Measurements from ENCODE around the gene GSTA5.
"Not testable (repeated sequence)": the region's sequence is repeated elsewhere in the genome, so short reads cannot be mapped to it uniquely, and the experiment has no call there.

The GSTA5 gene

DNA sequence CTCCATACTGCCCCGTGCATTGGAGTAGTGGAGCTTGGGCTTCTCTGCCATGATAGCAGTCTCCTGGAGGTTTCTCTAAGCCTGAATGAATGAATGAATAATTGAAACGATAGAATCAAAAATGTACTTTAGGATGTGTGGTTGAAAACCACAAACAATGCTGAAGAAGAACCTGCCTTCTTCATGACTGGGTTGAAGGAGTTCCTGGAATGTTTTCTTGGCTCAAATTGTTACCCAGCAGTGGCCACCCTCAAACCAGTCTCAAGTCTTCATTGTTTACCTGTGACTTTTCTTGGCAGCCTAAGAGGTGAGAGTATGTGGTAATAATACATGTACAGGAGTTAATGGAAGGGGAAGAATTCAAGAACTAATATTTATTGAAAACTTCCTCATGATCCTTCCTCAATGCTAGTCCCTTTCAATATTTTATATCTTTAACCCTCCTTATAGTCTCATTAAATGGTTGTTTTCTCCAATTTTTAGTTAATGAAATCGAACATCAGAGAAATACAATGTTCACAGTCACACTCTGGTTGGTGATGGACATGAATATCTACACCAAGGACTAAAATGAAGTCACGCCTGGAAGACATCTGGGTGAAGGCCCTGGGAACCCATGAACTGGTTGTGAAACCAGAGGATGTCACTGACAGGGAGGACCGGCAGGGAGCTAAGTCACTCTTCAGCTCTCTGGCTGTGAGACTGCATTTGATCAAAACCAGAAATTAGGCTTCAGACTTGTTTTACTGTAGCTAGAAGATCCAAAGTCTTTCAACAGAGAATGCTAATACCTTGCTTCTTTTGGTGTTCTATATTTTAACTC lies at the start of gene GSTA5:
Gene GSTA5 (minus strand): TSS at position 51 of the 823 bp plus-strand sequence.
- no peak for DNase-seq

DNA sequence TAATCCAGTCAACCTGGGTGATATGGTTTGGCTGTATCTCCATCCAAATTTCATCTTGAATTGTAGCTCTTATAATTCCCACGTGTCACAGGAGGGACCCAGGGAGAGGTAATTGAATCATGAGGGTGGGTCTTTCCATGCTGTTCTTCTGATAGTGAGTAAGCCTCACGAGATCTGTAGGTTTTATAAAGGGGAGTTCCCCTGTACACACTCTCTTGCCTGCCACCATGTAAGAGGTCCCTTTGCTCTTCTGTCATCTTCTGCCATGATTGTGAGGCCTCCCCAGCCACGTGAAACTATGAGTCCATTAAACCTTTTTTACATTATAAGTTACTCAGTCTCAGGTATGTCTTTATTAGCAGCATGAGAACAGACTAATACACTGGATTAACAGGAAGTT lies 49.4 kb upstream of the GSTA5 start:
- DNase-seq: no peak

DNA sequence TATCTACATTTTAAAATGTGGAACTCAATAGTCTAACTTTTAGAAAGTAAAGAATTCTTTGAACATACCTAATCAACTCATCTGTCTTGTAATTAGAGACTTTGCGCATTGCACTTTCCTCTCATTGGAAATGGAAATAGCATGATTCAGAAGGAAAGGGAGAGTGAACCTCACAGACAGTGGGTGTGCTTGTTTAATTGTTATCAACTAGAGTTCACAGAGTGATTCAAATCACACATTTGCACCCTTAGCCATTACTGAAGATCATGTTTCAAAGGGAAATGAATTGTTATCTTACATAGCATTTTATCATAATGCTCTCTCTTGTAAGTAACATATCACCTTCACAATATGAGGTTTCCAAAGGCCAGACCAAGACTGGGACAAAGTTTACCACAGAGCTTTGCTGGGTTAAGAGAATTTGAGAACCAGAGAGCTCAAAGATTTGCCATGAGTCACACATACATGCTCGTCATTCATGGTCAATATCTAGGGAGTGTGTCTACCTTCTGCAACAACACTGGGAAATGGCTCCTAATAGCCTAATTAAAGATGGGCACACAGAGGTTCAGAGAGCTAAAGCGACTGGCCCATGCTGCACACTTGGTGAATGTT lies 47.4 kb upstream of the GSTA5 start:
- DNase-seq: no peak

DNA sequence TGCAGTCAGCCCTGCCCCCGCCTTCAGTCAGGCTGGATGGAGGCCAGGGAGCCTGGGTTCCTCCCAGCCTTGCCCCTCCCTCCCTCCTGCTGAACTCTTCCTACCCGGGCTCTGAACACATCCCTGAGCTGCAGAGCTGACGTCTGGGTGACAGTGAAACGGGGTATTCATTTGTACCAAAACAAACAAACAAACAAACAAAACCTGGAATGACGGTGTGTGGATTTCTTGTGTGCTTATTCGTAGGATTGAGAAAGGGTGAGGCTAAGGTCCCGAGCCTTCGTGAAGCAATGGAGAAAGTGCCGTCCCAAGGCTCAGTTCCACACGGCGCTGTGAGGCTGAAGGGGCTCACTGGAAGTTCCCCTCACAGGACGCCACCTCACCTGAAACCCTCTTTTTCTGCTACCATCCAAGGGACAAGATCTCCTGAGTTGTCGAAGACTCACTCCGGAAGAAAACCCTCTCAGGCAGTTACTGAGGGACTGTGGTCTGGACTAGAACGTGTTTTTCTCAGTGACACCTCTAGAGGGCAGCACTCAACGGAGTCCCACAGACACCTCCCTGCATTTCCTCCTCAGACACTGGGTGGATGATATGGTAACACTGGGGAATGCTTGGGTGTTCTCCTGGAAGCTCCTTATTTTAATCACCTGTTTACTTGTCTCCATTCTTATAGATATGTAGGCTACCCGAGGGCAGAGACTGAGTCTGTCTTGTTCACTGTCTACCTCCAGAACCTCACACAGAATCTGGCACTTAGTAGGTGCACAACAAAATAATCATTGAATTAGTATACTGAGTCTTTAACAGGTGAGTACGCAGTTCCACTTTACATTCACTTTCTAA lies 41.6 kb upstream of the GSTA5 start:
- peak; percentile 45 for DNase-seq

DNA sequence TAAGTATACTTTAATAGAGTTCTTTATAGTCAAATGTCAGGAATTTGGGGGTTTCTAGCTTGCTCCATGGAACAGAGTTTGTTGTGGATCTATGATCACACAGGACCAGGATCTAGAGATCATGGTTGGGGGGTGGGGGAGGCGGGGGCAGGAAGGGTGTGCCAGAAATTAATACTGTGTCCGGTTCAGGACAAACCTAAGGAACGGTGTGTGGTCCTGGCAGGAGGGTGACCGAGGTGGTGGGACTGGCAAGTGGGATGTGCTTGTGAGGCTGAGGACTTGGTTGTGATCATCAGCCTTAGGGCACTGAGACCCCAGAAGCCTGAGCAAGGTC lies 41.0 kb upstream of the GSTA5 start:
- DNase-seq: no peak

DNA sequence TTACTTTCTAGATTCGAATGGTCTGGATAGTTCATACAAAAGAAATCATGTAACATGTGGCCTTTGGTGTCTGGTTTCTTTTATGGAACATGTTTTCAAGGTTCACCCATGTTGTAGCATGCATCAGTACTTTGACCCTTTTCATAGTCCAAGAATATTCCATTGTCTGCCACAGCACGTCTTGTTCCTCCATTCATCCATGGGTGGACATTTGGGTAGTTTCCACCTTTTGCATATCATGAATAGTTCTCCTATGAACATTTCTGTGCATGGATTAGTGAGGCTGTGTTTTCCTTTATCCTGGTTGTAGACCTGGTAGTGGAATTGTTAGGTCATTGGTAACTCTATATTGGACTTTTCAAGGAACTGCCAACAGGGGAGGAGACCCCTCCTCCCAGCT lies 37.2 kb upstream of the GSTA5 start:
- no peak for DNase-seq

DNA sequence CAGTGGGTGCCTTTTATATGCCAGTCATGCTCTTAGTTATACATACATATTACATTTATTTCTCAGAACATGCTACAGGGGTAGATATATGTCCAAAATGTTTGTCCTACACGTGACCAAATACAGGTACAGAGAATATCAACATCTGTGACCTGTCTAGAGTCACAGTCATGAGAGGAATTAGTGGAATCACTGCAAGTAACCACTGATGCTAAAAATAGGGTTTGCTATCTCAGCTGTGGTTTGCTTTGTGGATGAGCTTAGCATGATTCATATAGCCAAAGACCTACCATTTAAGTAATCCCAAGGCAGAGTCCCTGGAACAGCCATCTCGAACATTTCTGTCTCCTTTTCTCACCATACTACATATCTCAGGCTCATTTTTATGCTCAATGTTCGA lies 36.6 kb upstream of the GSTA5 start:
- DNase-seq: no peak

DNA sequence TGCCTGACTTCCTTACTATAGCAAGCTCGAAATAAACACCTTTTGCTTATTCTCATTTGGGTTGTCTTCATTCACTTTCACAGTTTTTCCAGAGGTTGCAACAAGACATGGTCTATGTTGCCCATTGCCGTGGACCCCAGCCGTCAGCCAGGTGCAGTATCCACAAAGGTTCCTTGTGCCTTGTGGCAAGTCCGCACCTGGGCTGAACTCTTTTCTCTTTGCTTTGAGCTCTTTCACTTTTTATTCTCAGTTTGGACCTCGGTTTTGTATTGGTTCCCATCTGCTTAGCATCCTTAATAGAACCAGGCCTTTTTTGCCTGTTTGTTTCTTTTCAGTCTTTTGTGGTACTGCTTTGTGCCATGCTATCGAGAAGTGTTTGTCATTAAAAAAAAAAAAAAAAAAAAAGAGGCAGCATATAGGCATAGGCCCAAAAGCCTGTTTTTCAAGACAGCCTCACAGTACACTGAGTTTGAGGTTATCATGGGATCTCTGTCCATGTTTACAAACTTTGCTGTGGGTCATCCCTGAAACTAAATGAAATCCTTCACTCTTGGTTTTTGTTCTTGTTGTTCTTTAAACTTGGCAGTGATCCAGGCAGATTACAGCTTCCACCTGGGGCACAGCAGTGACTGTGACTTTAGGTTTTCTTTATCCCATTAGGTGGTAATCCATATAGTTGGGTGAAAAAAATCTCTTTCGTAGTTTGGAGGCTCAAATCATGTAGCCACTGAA lies 35.6 kb upstream of the GSTA5 start:
- no peak for DNase-seq

DNA sequence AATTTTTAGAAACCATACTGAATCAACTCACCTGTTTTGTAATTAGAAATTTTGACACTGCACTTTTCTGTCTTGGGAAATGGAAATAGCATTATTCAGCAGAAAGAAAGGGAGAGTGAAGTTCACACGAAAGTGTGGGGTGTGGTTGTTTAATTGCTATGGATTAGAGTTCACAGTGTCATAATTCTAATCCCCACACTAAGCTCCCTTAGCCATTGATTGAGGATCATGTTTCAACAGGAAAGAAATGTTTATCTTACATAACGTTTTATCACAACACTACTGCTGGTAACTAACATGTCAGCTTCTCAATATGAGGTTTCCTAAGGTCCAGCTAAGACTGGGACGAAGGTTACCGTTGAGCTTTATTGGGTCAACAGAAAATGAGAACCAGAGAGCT lies 31.4 kb upstream of the GSTA5 start:
- no peak for DNase-seq

DNA sequence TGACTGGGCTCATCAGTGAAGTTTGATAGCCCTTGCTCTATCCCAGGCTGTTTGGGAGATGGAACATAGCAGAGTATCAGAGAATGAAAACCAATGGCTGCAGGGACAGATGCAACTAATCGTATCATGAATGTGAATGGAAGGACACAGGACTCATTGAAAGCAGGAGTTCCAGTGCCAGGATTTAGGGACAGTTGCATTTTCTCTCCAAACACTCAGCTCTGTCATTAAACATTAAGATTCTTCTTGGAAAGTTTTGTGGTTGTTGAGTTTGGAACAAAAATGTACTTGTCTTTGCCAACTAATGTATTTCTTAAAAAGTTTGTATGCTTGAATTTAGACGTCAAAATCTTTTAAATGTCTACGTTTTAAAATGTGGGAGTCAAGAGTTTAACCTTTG lies 31.0 kb upstream of the GSTA5 start:
- DNase-seq: no peak

DNA sequence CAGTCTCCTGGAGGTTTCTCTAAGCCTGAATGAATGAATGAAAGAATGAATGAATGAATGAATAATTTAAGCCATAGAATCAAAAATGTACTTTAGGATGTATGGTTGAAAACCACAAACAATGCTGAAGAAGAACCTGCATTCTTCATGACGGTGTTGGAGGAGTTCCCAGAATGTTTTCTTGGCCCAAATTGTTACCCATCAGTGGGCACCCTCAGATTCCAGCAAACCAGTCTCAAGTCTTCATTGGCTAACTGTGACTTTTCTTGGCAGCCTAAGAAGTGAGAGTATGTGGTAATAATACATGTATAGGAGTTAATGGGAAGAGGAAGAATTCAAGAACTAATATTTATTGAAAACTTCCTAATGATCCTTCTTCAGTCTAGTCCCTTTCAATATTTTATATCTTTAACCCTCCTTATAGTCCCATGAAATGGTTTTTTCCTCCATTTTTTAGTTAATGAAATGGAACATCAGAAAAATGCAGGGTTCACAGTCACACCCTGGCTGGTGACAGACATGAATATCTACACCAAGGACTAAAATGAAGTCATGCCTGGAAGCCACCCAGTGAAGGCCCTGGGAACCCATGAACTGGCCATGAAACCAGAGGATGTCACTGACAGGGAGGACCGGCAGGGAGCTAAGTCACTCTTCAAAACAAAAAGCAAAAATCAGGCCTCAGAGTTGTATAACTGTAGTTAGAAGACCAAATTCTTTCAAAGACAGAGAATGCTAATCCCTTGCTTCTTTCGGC lies 29.9 kb upstream of the GSTA5 start:
- not testable (repeated sequence) for DNase-seq

DNA sequence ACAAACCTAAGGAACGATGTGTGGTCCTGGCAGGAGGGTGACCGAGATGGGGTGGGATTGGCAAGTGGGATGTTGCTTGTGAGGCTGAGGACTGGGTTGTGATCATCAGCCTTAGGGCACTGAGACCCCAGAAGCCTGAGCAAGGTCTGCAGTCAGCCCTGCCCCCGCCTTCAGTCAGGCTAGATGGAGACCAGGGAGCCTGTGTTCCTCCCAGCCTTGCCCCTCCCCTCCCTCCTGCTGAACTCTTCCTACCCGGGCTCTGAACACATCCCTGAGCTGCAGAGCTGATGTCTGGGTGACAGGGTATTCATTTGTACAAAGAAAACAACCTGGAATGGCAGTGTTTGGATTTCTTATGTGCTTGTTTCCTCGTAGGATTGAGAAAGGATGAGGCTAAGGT lies 28.3 kb upstream of the GSTA5 start:
- DNase-seq: not testable (repeated sequence)

DNA sequence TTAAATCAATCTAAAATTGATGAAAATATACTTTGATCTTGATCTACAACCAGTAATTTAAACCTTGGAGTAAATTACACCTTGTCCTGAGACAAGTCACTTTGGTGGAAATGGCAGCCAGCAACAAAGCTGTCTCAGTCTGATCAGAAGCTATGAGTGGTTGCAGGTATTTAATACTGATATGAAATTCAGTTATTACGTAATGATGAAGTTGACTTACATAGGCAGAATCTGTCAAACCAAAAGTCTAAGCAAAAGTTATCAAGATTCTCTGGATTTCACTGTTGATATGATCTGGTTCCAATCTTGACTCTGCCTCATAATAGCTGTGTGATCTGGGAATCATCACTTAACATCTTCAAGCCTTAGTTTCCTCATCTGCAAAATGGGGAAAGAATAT lies 27.6 kb upstream of the GSTA5 start:
- DNase-seq: no peak

DNA sequence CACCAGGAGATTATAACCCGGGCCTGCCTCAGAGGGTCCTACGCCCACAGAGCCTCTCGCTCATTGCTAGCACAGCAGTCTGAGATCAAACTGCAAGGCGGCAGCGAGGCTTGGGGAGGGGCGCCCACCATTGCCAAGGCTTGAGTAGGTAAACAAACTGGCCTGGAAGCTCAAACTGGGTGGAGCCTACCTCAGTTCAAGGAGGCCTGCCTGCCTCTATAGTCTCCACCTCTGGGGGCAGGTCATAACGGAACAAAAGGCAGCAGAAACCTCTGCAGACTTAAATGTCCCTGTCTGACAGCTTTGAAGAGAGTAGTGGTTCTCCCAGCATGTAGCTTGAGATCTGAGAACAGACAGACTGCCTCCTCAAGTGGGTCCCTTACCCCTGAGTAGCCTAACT lies 20.5 kb upstream of the GSTA5 start:
- DNase-seq: not testable (repeated sequence)

DNA sequence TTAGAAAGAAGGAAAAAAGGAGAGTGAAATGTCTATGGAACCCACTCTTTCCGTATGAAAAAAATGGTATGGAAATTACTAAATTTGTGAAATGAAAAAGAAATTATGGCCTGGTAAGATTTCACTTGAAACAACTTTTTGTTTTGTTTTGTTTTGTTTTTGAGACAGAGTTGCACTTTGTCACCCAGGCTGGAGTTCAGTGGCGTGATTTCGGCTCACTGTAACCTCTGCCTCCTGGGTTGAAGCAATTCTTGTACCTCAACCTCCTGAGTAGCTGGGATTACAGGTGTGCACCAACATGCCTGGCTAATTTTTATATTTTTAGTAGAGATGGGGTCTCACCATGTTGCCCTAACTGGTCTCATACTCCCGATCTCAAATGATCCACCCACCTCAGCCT lies 17.8 kb upstream of the GSTA5 start:
- no peak for DNase-seq

DNA sequence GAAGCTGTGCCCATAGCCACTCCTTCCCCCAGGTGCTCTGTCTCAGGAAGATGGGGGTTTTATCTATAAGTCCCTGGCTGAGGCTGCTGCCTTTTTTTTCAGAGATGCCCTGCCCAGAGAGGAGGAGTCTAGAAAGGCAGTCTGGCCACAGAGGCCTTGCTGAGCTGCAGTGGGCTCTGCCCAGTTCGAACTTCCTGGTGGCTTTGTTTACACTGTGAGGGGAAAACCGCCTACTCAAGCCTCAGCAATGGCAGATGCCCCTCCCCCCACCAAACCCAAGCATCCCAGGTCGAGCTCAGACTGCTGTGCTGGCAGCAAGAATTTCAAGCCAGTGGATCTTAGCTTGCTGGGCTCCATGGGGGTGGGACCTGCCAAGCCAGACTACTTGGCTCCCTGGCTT lies 15.5 kb upstream of the GSTA5 start:
- DNase-seq: not testable (repeated sequence)

DNA sequence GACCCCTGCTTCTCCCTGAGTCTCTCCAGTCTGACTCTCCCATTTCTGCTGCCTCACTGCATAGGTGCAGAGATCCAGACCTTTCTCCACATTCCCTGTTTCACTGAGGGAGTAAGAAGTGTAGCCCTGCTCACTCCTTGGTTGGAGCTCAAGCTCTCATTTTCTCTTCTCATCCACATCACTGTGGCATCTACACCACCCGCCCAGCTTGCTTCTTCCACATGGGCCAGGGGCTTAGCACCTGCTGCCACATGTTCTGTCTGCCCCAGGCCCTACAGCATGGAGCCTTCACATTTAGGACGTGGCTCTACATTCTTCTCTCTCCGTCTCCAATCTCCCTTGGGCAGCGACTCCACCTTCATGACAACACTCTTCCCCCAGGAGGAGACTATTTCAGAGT lies 8.5 kb upstream of the GSTA5 start:
- DNase-seq: no peak

DNA sequence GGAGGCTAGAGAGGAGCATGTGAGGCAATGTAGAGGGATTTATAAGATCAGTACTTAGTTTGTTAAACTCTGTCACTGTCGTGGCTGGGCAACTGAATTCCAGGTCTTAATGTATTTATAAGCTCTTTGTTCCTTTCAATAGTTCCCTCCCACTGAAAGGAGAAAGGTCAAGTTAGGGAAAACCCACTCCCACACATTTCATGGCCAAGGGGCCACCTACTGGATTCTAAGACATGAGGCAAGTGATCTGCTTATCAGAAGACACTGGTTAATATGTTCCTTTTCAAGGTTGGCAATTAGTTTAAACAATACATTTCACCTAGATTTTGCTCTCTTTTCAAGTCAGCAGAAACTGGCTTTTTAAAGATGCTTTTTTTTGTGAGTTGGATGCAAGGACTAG lies 5.4 kb upstream of the GSTA5 start:
- no peak for DNase-seq

DNA sequence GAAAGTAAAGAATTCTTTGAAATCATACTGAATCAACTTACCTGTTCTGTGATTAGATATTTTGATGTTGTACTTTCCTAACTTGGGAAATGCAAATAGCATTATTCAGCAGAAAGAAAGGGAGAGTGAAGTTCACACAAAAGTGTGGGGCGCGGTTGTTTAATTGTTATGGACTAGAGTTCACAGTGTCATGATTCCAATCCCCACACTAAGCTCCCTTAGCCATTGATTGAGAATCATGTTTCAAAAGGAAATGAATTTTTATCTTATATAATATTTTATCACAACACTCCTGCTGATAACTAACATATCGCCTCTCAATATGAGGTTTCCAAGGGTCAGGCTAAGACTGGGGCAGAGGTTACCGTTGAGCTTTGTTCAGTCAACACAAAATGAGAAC lies 3.0 kb upstream of the GSTA5 start:
- DNase-seq: no peak

DNA sequence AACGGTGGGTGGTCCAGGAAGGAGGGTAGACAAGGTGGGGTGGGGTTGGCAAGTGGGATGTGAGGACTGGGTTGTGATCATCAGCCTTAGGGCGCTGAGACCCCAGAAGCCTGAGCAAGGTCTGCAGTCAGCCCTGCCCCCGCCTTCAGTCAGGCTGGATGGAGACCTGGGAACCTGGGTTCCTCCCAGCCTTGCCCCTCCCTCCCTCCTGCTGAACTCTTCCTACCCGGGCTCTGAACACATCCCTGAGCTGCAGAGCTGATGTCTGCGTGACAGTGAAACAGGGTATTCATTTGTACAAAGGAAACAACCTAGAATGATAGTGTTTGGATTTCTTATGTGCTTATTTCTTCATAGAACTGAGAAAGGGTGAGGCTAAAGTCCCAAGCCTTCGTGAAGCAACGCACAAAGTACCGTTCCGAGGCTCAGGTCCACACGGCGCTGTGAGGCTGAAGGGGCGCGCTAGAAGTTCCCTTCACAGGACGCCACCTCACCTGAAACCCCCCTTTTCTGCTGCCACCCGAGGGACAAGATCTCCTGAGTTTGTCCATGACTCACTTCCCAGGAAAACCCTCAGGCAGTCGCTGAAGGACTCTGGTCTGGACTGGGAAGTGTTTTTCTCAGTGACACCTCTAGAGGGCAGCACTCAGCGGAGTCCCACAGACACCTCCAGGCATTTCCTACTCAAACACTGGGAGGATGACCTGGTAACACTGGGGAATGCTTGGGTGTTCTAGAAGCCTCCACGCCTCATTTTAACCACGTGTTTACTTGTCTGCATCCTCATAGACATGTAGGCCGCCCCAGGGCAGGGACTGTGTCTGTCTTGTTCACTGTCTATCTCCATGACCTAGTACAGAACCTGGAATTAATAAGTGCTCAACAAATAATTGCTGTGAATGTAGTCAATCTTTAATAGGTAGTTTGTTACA lies 1.2 kb downstream of the GSTA5 start:
- peak; percentile 33 for DNase-seq

DNA sequence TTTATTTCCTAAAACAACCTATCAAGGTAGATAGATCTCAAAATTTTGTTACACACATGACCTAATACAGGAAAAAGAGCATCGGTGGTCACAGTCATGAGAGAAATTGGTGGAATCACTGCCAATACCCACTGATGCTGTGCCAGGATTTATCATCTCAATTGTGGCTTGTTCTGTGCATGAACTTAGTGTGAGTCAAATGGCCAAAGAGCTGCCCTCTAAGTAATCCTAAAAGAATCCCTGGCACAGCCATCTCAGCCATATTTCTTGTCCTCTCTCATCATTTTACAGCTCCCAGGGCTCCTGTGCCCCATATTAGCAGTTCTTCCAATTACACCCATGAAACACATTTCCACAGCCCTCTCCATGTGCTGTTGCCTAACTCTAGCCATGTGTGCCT lies 6.1 kb downstream of the GSTA5 start:
- DNase-seq: no peak

Measured in stimulated activated naive CD4-positive, alpha-beta T cell treated with Interleukin-2 at 50 U/mL for 16 hours (primary cell).